Measurements from ENCODE around the gene VOPP1.

Gene VOPP1

GRCh38 chr7:55498770-55499169 lies 73.5 kb downstream of the VOPP1 start:
- DNase-seq (ENCODE audit: low read depth in 2 of 2) = no peak
- TF ChIP-seq CTCF (IDR thresholded peaks at IDR 0.05; ENCODE audit: low read depth, low read length) = no peak
- H3K4me3 ChIP-seq (replicated peaks in 1 of 2; ENCODE audit: low read depth in 2 of 2, low read length in 2 of 2) = no peak overlapping the region

- DNase-seq (ENCODE audit: low read depth in 2 of 2) = no peak
- TF ChIP-seq CTCF (IDR thresholded peaks at IDR 0.05; ENCODE audit: low read depth, low read length) = no peak
- no peak overlapping the region for H3K4me3 ChIP-seq (replicated peaks in 1 of 2; ENCODE audit: low read depth in 2 of 2, low read length in 2 of 2)
Observed at GRCh38 chr7:55498142-55498541, 74.2 kb downstream of the VOPP1 start.

- DNase-seq (ENCODE audit: low read depth in 2 of 2) = no peak
- no peak for TF ChIP-seq CTCF (IDR thresholded peaks at IDR 0.05; ENCODE audit: low read depth, low read length)
- H3K4me3 ChIP-seq (replicated peaks in 1 of 2; ENCODE audit: low read depth in 2 of 2, low read length in 2 of 2) = no peak overlapping the region
Observed at GRCh38 chr7:55497521-55497920, 74.8 kb downstream of the VOPP1 start.

- no peak for DNase-seq (ENCODE audit: low read depth in 2 of 2)
- TF ChIP-seq CTCF (IDR thresholded peaks at IDR 0.05; ENCODE audit: low read depth, low read length) = no peak
- no peak overlapping the region for H3K4me3 ChIP-seq (replicated peaks in 1 of 2; ENCODE audit: low read depth in 2 of 2, low read length in 2 of 2)
Observed at GRCh38 chr7:55496906-55497305, 75.4 kb downstream of the VOPP1 start.

- H3K4me3 ChIP-seq (replicated peaks in 1 of 2; ENCODE audit: low read depth in 2 of 2, low read length in 2 of 2) = no peak overlapping the region
- DNase-seq (ENCODE audit: low read depth in 2 of 2) = no peak
- TF ChIP-seq CTCF (IDR thresholded peaks at IDR 0.05; ENCODE audit: low read depth, low read length) = no peak
Observed at GRCh38 chr7:55494951-55495350, 77.4 kb downstream of the VOPP1 start.

- H3K4me3 ChIP-seq (replicated peaks in 1 of 2; ENCODE audit: low read depth in 2 of 2, low read length in 2 of 2) = no peak overlapping the region
- DNase-seq (ENCODE audit: low read depth in 2 of 2) = peak in 1 of 2 donors; percentile 12
- no peak for TF ChIP-seq CTCF (IDR thresholded peaks at IDR 0.05; ENCODE audit: low read depth, low read length)
Observed at GRCh38 chr7:55493408-55493807, 78.9 kb downstream of the VOPP1 start.

GRCh38 chr7:55491346-55491745 lies 81.0 kb downstream of the VOPP1 start:
- no peak for DNase-seq (ENCODE audit: low read depth in 2 of 2)
- TF ChIP-seq CTCF (IDR thresholded peaks at IDR 0.05; ENCODE audit: low read depth, low read length) = no peak
- H3K4me3 ChIP-seq (replicated peaks in 1 of 2; ENCODE audit: low read depth in 2 of 2, low read length in 2 of 2) = no peak overlapping the region

Data from cardiac fibroblast (primary cell).